Putamen (tissue), 1 donor: Measurements from ENCODE around the gene MEPE.
A peak's percentile ranks its signal among the peaks of the same experiment; 100 is the strongest.

ENCODE experiments used
- DNase-seq: peaks from one replicate; pipeline ENCODE4 v3.0.0-alpha.2; 2016; ENCODE audit warnings: low spot score

Gene MEPE

GRCh38 chr4:87843936-87844335 lies 11.2 kb downstream of the MEPE start:
- DNase-seq, result peak; percentile 38

- DNase-seq, result no peak
Measured at GRCh38 chr4:87844452-87844851, 11.7 kb downstream of the MEPE start.

- no peak for DNase-seq
Measured at GRCh38 chr4:87846226-87846625, 13.5 kb downstream of the MEPE start.

- DNase-seq, result peak; percentile 84
Measured at GRCh38 chr4:87848622-87849351, 16.0 kb downstream of the MEPE start.

GRCh38 chr4:87849612-87850011 lies 16.8 kb downstream of the MEPE start:
- no peak for DNase-seq

GRCh38 chr4:87851332-87851731 lies 18.6 kb downstream of the MEPE start:
- DNase-seq, result peak; percentile 24

GRCh38 chr4:87851953-87852352 lies 19.2 kb downstream of the MEPE start:
- DNase-seq, result no peak

- peak; percentile 72 for DNase-seq
Measured at GRCh38 chr4:87853108-87853507, 20.3 kb downstream of the MEPE start.

- DNase-seq, result no peak
Measured at GRCh38 chr4:87853891-87854290, 21.1 kb downstream of the MEPE start.

- DNase-seq, result no peak
Measured at GRCh38 chr4:87855559-87855958, 22.8 kb downstream of the MEPE start.

- no peak for DNase-seq
Measured at GRCh38 chr4:87856816-87857215, 24.0 kb downstream of the MEPE start.

GRCh38 chr4:87857789-87858188 lies 25.0 kb downstream of the MEPE start:
- no peak for DNase-seq

GRCh38 chr4:87862236-87862635 lies 29.5 kb downstream of the MEPE start:
- DNase-seq, result no peak

GRCh38 chr4:87863486-87863885 lies 30.7 kb downstream of the MEPE start:
- no peak for DNase-seq

- no peak for DNase-seq
Measured at GRCh38 chr4:87864321-87864720, 31.6 kb downstream of the MEPE start.

- DNase-seq, result no peak
Measured at GRCh38 chr4:87865288-87865687, 32.5 kb downstream of the MEPE start.

GRCh38 chr4:87865960-87866598 lies 33.3 kb downstream of the MEPE start:
- DNase-seq, result no peak

GRCh38 chr4:87868522-87868921 lies 35.8 kb downstream of the MEPE start:
- DNase-seq, result no peak

- no peak for DNase-seq
Measured at GRCh38 chr4:87872028-87872427, 39.3 kb downstream of the MEPE start.

- no peak for DNase-seq
Measured at GRCh38 chr4:87875191-87875590, 42.4 kb downstream of the MEPE start.

- DNase-seq, result no peak
Measured at GRCh38 chr4:87880106-87880505, 47.3 kb downstream of the MEPE start.

- no peak for DNase-seq
Measured at GRCh38 chr4:87881115-87881514, 48.3 kb downstream of the MEPE start.

- no peak for DNase-seq
Measured at GRCh38 chr4:87882321-87882720, 49.6 kb downstream of the MEPE start.

GRCh38 chr4:87882861-87883260 lies 50.1 kb downstream of the MEPE start:
- DNase-seq, result no peak
